Brain microvascular endothelial cell (primary cell): ENCODE measurements around the gene EPB41L3.

ENCODE experiments used
- DNase-seq: peaks from one replicate; pipeline ENCODE4 v3.0.0-alpha.2; 2020
- H3K27ac ChIP-seq: fragments of 250-450 bp; sonication (Bioruptor Pico); 2 replicates; pipeline ENCODE4 v1.5.1; 2020; ENCODE audit warnings: mild to moderate bottlenecking, moderate library complexity
- H3K27me3 ChIP-seq: fragments of 250-450 bp; sonication (Bioruptor Pico); replicated peaks from 2 replicates; pipeline ENCODE4 v1.5.1; 2020; ENCODE audit warnings: mild to moderate bottlenecking
- H3K36me3 ChIP-seq: fragments of 250-450 bp; sonication (Bioruptor Pico); replicated peaks from 2 replicates; pipeline ENCODE4 v1.5.1; 2020; ENCODE audit warnings: mild to moderate bottlenecking
- H3K4me3 ChIP-seq: 2 replicates; pipeline ENCODE4 v1.5.1; 2011; ENCODE audit warnings: low read depth, mild to moderate bottlenecking, control low read depth, low read length, moderate library complexity
- CTCF ChIP-seq: IDR thresholded peaks from 2 replicates; pipeline ENCODE4 v1.5.1; 2011; ENCODE audit warnings: low read depth, mild to moderate bottlenecking, moderate library complexity, low read length, control low read depth, inconsistent platforms; ENCODE audit errors: missing control alignments
- in situ Hi-C: cut with HindIII; loops from 2 replicates; pipeline ENCODE4 v1.10.0; 2017; ENCODE audit warnings: low sequenced_read_pairs, low pct_ligation_motif_present

The EPB41L3 gene

GRCh38 chr18:5369513-5369912 is 174.3 kb downstream of the EPB41L3 start:
- no peak for TF ChIP-seq CTCF
- no peaks in the 10 kb centered on the region for H3K27me3 ChIP-seq
- in situ Hi-C loops: no loop called here
- no peak overlapping the region for H3K4me3 ChIP-seq
- no peak for DNase-seq
- no peaks in the 10 kb centered on the region for H3K36me3 ChIP-seq
- H3K27ac ChIP-seq: no peak overlapping the region

GRCh38 chr18:5365443-5365842 is 178.4 kb downstream of the EPB41L3 start:
- no peak for TF ChIP-seq CTCF
- in situ Hi-C loops: no loop called here

GRCh38 chr18:5350636-5351035 is 193.2 kb downstream of the EPB41L3 start:
- in situ Hi-C loops: no loop called here
- no peaks in the 10 kb centered on the region for H3K36me3 ChIP-seq
- no peak for TF ChIP-seq CTCF
- H3K4me3 ChIP-seq: no peak overlapping the region
- DNase-seq: no peak
- no peak overlapping the region for H3K27ac ChIP-seq
- no peaks in the 10 kb centered on the region for H3K27me3 ChIP-seq

More at GRCh38 chr18:5365443-5365842, 178.4 kb downstream of the EPB41L3 start:
- no peaks in the 10 kb centered on the region for H3K27me3 ChIP-seq
- DNase-seq: no peak
- H3K27ac ChIP-seq: no peak overlapping the region
- H3K4me3 ChIP-seq: no peak overlapping the region
- no peaks in the 10 kb centered on the region for H3K36me3 ChIP-seq
